H1 (cell line): ENCODE measurements around the gene BRD3OS. TPM values are rescaled to one million over a fixed set of nuclear protein-coding genes. Genes with fewer than 3 reads are reported as not detected.

Source experiments
- CTCF ChIA-PET: fragments of 300-600 bp; sonication (Branson Sonifier 250); formaldehyde crosslinking; loops from one replicate; lab custom pipeline; 2021; ENCODE audit not compliant: partially characterized antibody; lab: Charles Lee
- POLR2A ChIA-PET: fragments of 300-600 bp; sonication (Branson Sonifier 250); formaldehyde crosslinking; loops from one replicate; lab custom pipeline; 2021; ENCODE audit warnings: inconsistent platforms; ENCODE audit not compliant: partially characterized antibody; lab: Charles Lee
- DNase-seq, 2 experiments: peaks; one replicate each; pipeline versions ENCODE4 v3.0.0 to v3.0.0-alpha.2; 2010 to 2022; ENCODE audit warnings: low spot score in 2 of 2, low read depth in 1 of 2, mixed read lengths in 1 of 2
- FAIRE-seq: peaks from 2 replicates; lab custom pipeline; 2011; peaks lifted over from hg19 to GRCh38; lab: Jason Lieb, UNC
- H2AFZ ChIP-seq: 2 replicates; pipeline ENCODE4 v1.8.1; 2012; ENCODE audit warnings: low read length, inconsistent platforms
- H2AK5ac ChIP-seq: 2 replicates; pipeline ENCODE4 v1.6.1; 2013; ENCODE audit warnings: low read depth, low read length
- H2BK120ac ChIP-seq: replicated peaks from 2 replicates; pipeline ENCODE3; 2013; ENCODE audit warnings: low read depth, low read length, inconsistent platforms
- H2BK12ac ChIP-seq: 2 replicates; pipeline ENCODE4 v1.6.1; 2013; ENCODE audit warnings: low read depth, low read length
- H2BK15ac ChIP-seq: 2 replicates; pipeline ENCODE4 v1.6.1; 2013; ENCODE audit warnings: low read length
- H2BK20ac ChIP-seq: 2 replicates; pipeline ENCODE4 v1.6.1; 2013; ENCODE audit warnings: low read length
- H2BK5ac ChIP-seq: 2 replicates; pipeline ENCODE4 v1.6.1; 2013; ENCODE audit warnings: low read depth, low read length
- H3K14ac ChIP-seq: 2 replicates; pipeline ENCODE4 v1.6.1; 2013; ENCODE audit warnings: inconsistent platforms; ENCODE audit not compliant: insufficient read length
- H3K18ac ChIP-seq: 2 replicates; pipeline ENCODE4 v1.6.1; 2013; ENCODE audit warnings: low read length; ENCODE audit errors: extremely low read depth
- H3K23ac ChIP-seq: 2 replicates; pipeline ENCODE4 v1.6.1; 2013; ENCODE audit warnings: inconsistent platforms; ENCODE audit not compliant: insufficient read length
- H3K23me2 ChIP-seq: 2 replicates; pipeline ENCODE4 v1.6.1; 2013; ENCODE audit warnings: low read depth, low read length
- H3K27ac ChIP-seq: 2 replicates; pipeline ENCODE4 v1.6.1; 2011; ENCODE audit warnings: low read depth, low read length, inconsistent platforms
- H3K27me3 ChIP-seq, 4 experiments: replicated peaks in 1 of 4; 1 replicate in 1 of 4; 2 replicates in 3 of 4; pipeline versions ENCODE4 v1.6.1 to v1.8.1; 2011 to 2013; ENCODE audit warnings: low read length in 3 of 4, mild to moderate bottlenecking in 3 of 4, inconsistent platforms in 2 of 4, mixed read lengths in 2 of 4, moderate library complexity in 1 of 4; ENCODE audit not compliant: control insufficient read depth in 3 of 4, insufficient read depth in 3 of 4; ENCODE audit errors: extremely low read depth in 1 of 4
- H3K36me3 ChIP-seq, 4 experiments: 2 replicates each; pipeline versions ENCODE4 v1.6.1 to v1.8.1; 2011 to 2013; ENCODE audit warnings: mild to moderate bottlenecking in 4 of 4, low read length in 3 of 4, moderate library complexity in 2 of 4, control low read depth in 1 of 4, inconsistent platforms in 1 of 4; ENCODE audit not compliant: insufficient read depth in 4 of 4, control insufficient read depth in 2 of 4
- H3K4ac ChIP-seq: replicated peaks from 2 replicates; pipeline ENCODE3; 2013; ENCODE audit warnings: low read length, low read depth, mixed read lengths, inconsistent platforms; ENCODE audit not compliant: insufficient read length
- H3K4me1 ChIP-seq, 4 experiments: replicated peaks in 1 of 4; 1 replicate in 1 of 4; 2 replicates in 3 of 4; pipeline versions ENCODE4 v1.6.1 to v1.8.1; 2011 to 2013; ENCODE audit warnings: low read length in 3 of 4, inconsistent platforms in 2 of 4, mixed read lengths in 1 of 4; ENCODE audit not compliant: insufficient read depth in 4 of 4, control insufficient read depth in 3 of 4
- H3K4me2 ChIP-seq, 2 experiments: 2 replicates each; pipeline versions ENCODE4 v1.6.1 to v1.8.1; 2011 to 2013; ENCODE audit warnings: low read depth in 2 of 2, low read length in 2 of 2, control low read depth in 1 of 2, inconsistent platforms in 1 of 2, mild to moderate bottlenecking in 1 of 2; ENCODE audit not compliant: insufficient read depth in 1 of 2
- H3K4me3 ChIP-seq, 4 experiments: fragments of 200-600, 300-600 bp in 1 of 4; sonication (generic), shearing (Covaris generic), sonication (Bioruptor Twin) in 1 of 4; 2 replicates each; pipeline versions ENCODE4 v1.5.1 to v1.8.1; 2011 to 2016; ENCODE audit warnings: low read length in 4 of 4, low read depth in 3 of 4, control low read depth in 2 of 4, inconsistent platforms in 2 of 4, mild to moderate bottlenecking in 2 of 4, mixed read lengths in 1 of 4, moderate library complexity in 1 of 4; ENCODE audit not compliant: insufficient read depth in 2 of 4; ENCODE audit errors: extremely low read depth in 1 of 4
- H3K56ac ChIP-seq: replicated peaks from 2 replicates; pipeline ENCODE3; 2013; ENCODE audit warnings: low read depth, mild to moderate bottlenecking, mixed read lengths, low read length, inconsistent platforms; ENCODE audit not compliant: insufficient read length
- H3K79me1 ChIP-seq: 2 replicates; pipeline ENCODE4 v1.6.1; 2013; ENCODE audit warnings: low read depth, low read length, control low read depth
- H3K79me2 ChIP-seq, 2 experiments: 2 replicates each; pipeline versions ENCODE4 v1.6.1 to v1.8.1; 2012 to 2013; ENCODE audit warnings: low read length in 2 of 2, mild to moderate bottlenecking in 2 of 2, inconsistent platforms in 1 of 2; ENCODE audit not compliant: insufficient read depth in 2 of 2, control insufficient read depth in 1 of 2
- H3K9ac ChIP-seq, 4 experiments: replicated peaks in 1 of 4; 1 replicate in 1 of 4; 2 replicates in 3 of 4; pipeline versions ENCODE4 v1.6.1 to v1.8.1; 2011 to 2013; ENCODE audit warnings: low read depth in 3 of 4, low read length in 3 of 4, control low read depth in 2 of 4, mild to moderate bottlenecking in 2 of 4, moderate library complexity in 2 of 4, inconsistent platforms in 1 of 4; ENCODE audit errors: extremely low read depth in 1 of 4
- H3K9me3 ChIP-seq, 2 experiments: 2 replicates each; pipeline versions ENCODE4 v1.6.1 to v1.8.1; 2012 to 2013; ENCODE audit warnings: mild to moderate bottlenecking in 2 of 2, moderate library complexity in 2 of 2, control low read depth in 1 of 2, inconsistent platforms in 1 of 2, low read depth in 1 of 2, low read length in 1 of 2, mixed read lengths in 1 of 2; ENCODE audit not compliant: insufficient read depth in 2 of 2
- H4K20me1 ChIP-seq, 2 experiments: replicated peaks in 1 of 2; 2 replicates each; pipeline versions ENCODE3 to v1.8.1; 2011 to 2013; ENCODE audit warnings: inconsistent platforms in 2 of 2, low read length in 2 of 2, mild to moderate bottlenecking in 1 of 2; ENCODE audit not compliant: insufficient read depth in 2 of 2, control insufficient read depth in 1 of 2
- H4K5ac ChIP-seq: 2 replicates; pipeline ENCODE4 v1.6.1; 2013; ENCODE audit warnings: low read length, low read depth, mixed read lengths, inconsistent platforms; ENCODE audit not compliant: insufficient read length
- H4K8ac ChIP-seq: 2 replicates; pipeline ENCODE4 v1.8.0; 2013; ENCODE audit warnings: mild to moderate bottlenecking, moderate library complexity, low read length, inconsistent platforms; ENCODE audit not compliant: insufficient read depth; ENCODE audit errors: extremely low read depth
- H4K91ac ChIP-seq: replicated peaks from 2 replicates; pipeline ENCODE3; 2013; ENCODE audit warnings: low read length, mixed read lengths, inconsistent platforms; ENCODE audit not compliant: insufficient read length
- BCL11A ChIP-seq, 2 experiments: IDR thresholded peaks; one replicate each; pipeline ENCODE4 v1.6.1; 2011; ENCODE audit warnings: low read depth in 2 of 2, low read length in 2 of 2, mild to moderate bottlenecking in 2 of 2
- JUN ChIP-seq: IDR thresholded peaks from 2 replicates; pipeline ENCODE4 v1.6.1; 2011; ENCODE audit warnings: low read depth, mild to moderate bottlenecking, improper control_type of control experiment, low read length
- WGBS, 2 experiments: shearing (Covaris generic) in 1 of 2; methylation state at CpG; one replicate each; pipeline versions ENCODE4 v1.1.6 to v1.1.7; 2013 to 2015; ENCODE audit warnings: low lambda C conversion rate in 2 of 2, mixed read lengths in 2 of 2, inconsistent platforms in 1 of 2, low coverage in 1 of 2, missing lambda C conversion rate in 1 of 2; ENCODE audit not compliant: insufficient replicate concordance in 2 of 2, insufficient coverage in 1 of 2, insufficient read length in 1 of 2; ENCODE audit errors: extremely low coverage in 1 of 2, missing lambda C conversion rate in 1 of 2; 5-methylcytosine and 5-hydroxymethylcytosine counted together
- polyA plus RNA-seq, 7 experiments: library from polyadenylated mRNA; depleted of rRNA in 3 of 7; stranded (reverse) in 5 of 7; unstranded in 2 of 7; fragments of >200 nt in 5 of 7; fragments of 200-250 nt in 2 of 7; gene quantifications; 1 replicate in 5 of 7; 2 replicates in 1 of 7; 4 replicates in 1 of 7; pipeline versions ENCODE4 v1.2.1 to v1.2.3, GENCODE V29; 2011 to 2013; ENCODE audit warnings: missing spikeins in 2 of 7, mixed read lengths in 2 of 7
- total RNA-seq: library from RNA; stranded (reverse); fragmentation: NEBNext Ultra II Directional; extraction: Animal tissue kit (Norgen Biotek cat#: 25700); gene quantifications from 2 replicates; pipeline ENCODE4 v1.2.1, GENCODE V29; 2021

BRD3OS gene
- total and polyA plus RNA-seq, 2 of the 8 experiments (the other 6 are each of a cell fraction or from before 2014, with no cell fraction given) = 12.7 to 20.2 TPM

- no peak for TF ChIP-seq JUN
- TF ChIP-seq BCL11A (IDR thresholded peaks at IDR 0.05; ENCODE audit: low read depth in 2 of 2, low read length in 2 of 2) = no peak
- CTCF ChIA-PET = interaction anchor here (1.0 to 5.6 kb wide), 4 partner anchors 11 to 418 kb away, joined by 3 to 36 read pairs (median 4); no protein-coding TSS in a partner anchor
- WGBS, 2 experiments = 91% methylated on average over 9 of the region's 9 CpGs; no CpG with 5 or more reads in 1 of the 2 experiments
- Histone ChIP-seq H3K18ac (no peak overlapping the region), H3K4me1 (no peaks in the 10 kb centered on the region), H2BK5ac (no peak overlapping the region), H4K5ac (no peak overlapping the region), H3K36me3 (no peaks in the 10 kb centered on the region), H3K79me2 (no peaks in the 10 kb centered on the region), H3K9me3 (peaks cover 16 to 20% of the 10 kb centered on the region in 2 experiments), H3K14ac (no peak overlapping the region), H2BK15ac (no peak overlapping the region), H3K23ac (no peak overlapping the region), H3K56ac (no peak overlapping the region), H3K27ac (no peak overlapping the region), H3K4ac (no peak overlapping the region), H2BK20ac (no peak overlapping the region), H3K4me3 (no peak overlapping the region), H2AFZ (no peak overlapping the region), H4K8ac (no peak overlapping the region), H3K9ac (no peak overlapping the region), H3K79me1 (no peaks in the 10 kb centered on the region), H3K4me2 (no peak overlapping the region), H4K91ac (no peak overlapping the region), H3K23me2 (peaks cover 5% of the 10 kb centered on the region; the same call in 1 of the 2 replicates), H2BK120ac (no peak overlapping the region), H3K27me3 (peaks cover 0 to 2% (median 0%) of the 10 kb centered on the region in 4 experiments; a peak in 1 of 7 replicates), H2AK5ac (no peak overlapping the region), H4K20me1 (no peaks in the 10 kb centered on the region), H2BK12ac (no peak overlapping the region)
- POLR2A ChIA-PET = interaction anchor here (0.5 kb wide), 1 partner anchor 258 kb away, joined by 3 read pairs; no protein-coding TSS in a partner anchor
- DNase-seq (no peak), FAIRE-seq (no peak)
Measured at GRCh38 chr9:134007571-134007970, 17.7 kb upstream of the BRD3OS start.
